Left ventricle myocardium superior (tissue), 1 donor: ENCODE results near the gene CBX5. TPM values are rescaled to one million over a fixed set of nuclear protein-coding genes. Genes with fewer than 3 reads are reported as not detected.
A peak's percentile ranks its signal among the peaks of the same experiment; 100 is the strongest.
"Not testable (repeated sequence)": the region's sequence is repeated elsewhere in the genome, so short reads cannot be mapped to it uniquely, and the experiment has no call there.

Experiments
- ATAC-seq: fragments of 200-7000 bp; cut with Tn5 transposase; one replicate; pipeline ENCODE4 v1.9.1; 2020; ENCODE audit warnings: mild to moderate bottlenecking, moderate library complexity
- DNase-seq: peaks from one replicate; pipeline ENCODE4 v3.0.0-alpha.2; 2020
- intact Hi-C: fragments of 100-400 bp; cut with micrococcal nuclease; formaldehyde crosslinking; loops from one replicate; pipeline ENCODE4 v1.11.0; 2022
- total RNA-seq: library from RNA; stranded (reverse); fragmentation: NEBNext Ultra II Directional; extraction: Animal tissue kit (Norgen Biotek cat#: 25700); gene quantifications from one replicate; pipeline ENCODE4 v1.2.1, GENCODE V29; 2021
- donor health status: DM: no; HTN: yes; CAD: no; lungs with severe emphysema.

The CBX5 gene
- total RNA-seq, 1 donor from 2014 or later: 48.0 TPM

DNA sequence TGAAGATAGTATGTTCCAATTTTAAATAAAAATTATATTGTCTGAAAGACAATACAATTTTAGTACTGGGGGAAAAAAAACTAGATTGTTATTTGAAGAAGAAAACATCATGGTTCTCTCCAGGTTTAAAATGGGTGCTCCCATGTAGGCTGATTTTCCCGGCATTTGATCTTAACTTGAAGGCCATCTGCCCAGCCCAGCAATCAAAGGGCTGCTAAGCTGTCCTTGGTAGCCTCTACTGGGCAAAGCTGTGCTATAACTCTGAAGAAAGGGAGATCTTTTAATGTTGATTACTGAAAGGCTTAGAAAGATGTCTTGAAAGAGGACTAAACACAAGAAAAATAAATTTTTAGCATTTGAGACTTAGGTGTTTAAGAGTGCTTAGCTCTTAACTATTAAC is 41.4 kb downstream of the CBX5 start:
- ATAC-seq: no peak
- intact Hi-C loops: no loop called here
- DNase-seq: no peak

DNA sequence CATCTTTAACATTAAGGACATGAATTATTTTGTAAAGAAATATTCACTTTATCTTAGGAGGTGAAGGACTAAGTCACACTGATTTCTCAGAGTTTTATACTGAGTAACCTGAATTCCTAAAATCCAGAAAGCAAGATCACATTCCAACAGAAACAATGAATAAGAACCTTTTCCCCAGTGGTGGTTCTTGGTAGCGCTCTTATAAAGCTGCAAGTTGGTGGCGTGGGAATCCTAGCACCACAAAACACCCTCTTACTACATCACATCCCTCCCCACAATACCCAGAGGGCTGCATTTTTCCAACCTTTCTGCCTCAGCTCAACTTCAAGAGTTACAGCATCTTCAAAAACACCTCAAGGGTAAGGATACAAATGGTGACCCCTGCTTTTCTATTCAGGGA is 47.1 kb downstream of the CBX5 start:
- no peak for DNase-seq
- no peak for ATAC-seq
- intact Hi-C loops: no loop called here

DNA sequence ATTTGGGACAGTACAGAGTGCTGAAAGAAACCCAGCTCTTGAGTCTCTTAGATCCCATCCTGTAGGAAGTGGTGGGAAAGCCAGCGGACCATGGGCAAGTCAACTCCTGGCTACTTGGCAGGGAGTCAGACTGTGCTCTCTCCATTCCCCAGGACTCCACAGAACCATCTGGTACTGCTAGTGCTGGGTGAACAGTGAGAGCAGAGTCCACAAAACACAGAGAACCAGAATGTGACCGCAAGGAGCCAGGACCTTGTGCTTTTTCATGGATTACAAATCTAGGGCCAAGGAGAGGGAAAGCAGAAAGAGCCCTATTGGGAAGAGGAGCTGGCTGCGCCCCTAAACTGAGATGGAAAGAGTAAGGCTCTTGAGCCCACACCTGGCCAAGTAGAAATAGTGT is 48.7 kb downstream of the CBX5 start:
- peak; percentile 8 for ATAC-seq
- intact Hi-C loops, DNase-seq: not testable (repeated sequence)

DNA sequence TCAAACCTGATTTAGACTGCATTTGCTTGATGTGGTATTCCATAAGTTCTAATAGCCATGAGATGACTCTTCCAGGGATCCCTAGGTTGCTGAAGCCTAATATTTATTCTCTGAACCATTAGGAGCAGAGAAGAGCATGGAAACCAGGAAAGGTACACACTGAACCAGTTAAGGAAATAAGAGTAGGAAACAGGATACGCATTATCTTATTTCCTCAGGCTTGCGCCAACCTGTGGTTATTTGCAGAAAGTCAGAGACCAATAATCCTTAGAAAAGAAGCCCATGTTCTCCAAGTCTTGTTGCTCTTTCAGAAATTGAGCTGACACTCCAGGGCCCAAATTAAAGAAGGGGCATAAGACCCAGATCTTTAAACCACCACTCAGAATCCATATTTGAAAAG is 49.4 kb downstream of the CBX5 start:
- no peak for DNase-seq
- no peak for ATAC-seq
- intact Hi-C loops: no loop called here

DNA sequence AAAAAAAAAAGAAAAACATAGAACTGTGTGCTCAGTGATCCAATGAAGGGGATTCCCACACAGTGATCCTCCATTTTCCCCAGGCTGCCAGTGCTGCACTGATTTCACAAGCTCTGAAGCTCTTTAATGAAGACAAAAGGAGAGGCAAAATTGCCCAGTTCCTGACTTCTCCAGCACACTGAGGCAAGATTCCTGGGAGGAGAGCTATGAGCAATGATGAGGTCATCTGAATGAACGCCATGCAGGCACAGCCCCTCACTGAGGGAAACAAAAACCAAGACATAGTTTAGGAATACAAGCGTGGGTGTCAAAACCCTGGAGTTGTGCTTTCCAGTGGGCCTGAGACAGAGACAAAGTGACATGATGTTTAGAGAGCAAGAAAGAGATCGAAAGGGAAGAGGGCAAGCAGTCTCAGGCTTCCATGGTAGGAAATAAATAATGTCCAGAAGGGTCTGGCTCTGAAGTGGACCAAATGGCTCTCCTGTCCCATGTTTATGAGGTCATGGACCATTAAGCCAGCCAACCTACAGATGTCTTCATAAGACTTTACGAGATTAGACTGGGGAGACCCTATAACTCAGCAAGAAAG is 50.2 kb downstream of the CBX5 start:
- no peak for DNase-seq
- intact Hi-C loops: no loop called here
- peak; percentile 87 for ATAC-seq

DNA sequence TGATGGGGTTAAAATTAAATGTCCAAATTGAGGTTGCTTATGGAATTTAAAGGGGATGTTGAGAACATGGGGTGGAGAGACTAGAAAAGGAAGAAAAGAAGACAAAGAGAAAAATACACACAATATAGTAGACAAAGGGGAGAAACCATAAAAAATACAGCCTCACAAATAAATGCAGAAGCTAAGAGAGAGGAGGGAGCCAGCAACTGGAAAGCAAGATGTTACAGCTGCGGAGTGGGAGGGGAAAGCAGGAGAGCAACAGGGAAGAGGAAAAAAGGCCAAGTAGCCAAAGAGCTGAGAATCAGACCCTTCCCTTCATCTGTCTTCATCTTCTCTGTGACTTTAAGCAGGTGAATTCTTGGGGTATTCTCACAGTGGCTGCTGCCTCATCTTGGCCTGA is 51.5 kb downstream of the CBX5 start:
- intact Hi-C loops: no loop called here
- DNase-seq (no peak), ATAC-seq (peak; percentile 45)

DNA sequence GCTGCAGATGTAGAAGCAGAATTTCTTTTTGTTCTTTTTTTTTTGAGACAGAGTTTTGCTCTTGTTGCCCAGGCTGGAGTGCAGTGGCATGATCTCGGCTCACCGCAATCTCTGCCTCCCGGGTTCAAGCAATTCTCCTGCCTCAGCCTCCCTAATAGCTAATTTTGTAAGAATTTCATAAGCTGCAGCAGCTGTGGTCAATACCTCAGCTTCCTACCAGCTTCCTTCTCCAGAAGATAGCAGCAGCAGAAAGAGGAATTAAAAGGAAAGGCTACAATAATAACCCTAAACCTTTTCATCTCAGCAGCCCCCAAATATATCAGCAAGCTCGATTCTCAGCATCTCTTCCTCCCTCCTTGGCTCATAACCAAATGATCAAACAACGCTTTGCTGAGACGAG is 52.0 kb downstream of the CBX5 start:
- DNase-seq, intact Hi-C loops, ATAC-seq: not testable (repeated sequence)

DNA sequence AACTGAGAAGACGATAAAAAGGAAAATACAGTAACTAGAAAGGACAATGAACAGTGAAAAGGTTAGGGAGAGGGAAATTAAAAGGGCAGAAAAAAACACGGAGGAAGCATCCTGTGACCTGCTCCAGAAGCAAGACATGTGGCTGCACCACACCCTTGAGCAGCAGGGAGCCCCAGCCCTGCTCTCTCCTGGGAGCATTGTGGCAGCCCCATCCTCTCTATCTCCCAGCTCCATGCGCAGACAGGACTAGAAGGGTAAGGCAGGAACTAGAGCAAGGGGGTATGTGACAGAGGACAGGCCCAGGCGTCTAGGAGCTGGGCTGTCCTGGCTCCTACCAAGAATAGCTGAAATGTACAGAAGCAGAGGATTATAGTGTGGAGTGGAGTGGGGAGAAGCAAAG is 52.5 kb downstream of the CBX5 start:
- intact Hi-C loops: no loop called here
- ATAC-seq: no peak
- no peak for DNase-seq

DNA sequence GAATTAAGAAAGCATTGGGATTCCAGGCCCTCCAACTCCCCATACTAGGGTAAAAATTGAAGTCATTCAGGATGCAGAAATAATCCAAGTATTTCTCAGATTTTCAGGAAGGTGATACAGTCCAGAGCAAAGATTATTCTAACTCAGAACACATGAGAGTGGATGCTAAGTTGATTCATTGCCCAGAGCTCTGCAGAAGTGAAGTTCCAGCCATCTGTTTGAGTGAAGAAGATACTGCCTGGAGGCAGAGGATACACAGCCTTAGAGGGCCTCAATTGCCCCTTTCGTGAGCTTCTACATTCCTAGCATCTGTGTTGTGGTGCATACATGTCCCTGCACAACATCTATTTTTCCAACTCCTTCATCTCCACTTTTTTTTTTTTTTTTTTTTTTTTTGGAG is 54.3 kb downstream of the CBX5 start:
- no peak for ATAC-seq
- intact Hi-C loops: no loop called here
- no peak for DNase-seq

DNA sequence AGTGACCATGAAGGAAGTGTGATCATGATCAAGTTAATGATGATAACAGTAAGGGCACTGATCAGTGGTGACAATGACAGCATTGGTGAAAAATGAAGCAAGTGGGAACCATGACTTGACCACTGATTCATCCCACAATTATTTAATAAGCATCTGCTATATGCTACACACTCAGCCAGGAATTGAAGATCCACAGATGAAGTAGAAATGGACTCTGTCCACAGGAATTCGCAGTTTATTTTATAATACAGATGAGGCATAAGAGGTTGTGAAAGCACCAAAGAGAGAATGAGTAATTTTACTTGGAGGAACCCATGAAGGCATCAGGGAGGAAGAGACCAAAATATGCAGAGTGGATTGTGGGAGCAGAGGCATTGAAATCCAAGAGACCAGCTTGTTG is 57.3 kb downstream of the CBX5 start:
- no peak for DNase-seq
- ATAC-seq: no peak
- intact Hi-C loops: no loop called here

DNA sequence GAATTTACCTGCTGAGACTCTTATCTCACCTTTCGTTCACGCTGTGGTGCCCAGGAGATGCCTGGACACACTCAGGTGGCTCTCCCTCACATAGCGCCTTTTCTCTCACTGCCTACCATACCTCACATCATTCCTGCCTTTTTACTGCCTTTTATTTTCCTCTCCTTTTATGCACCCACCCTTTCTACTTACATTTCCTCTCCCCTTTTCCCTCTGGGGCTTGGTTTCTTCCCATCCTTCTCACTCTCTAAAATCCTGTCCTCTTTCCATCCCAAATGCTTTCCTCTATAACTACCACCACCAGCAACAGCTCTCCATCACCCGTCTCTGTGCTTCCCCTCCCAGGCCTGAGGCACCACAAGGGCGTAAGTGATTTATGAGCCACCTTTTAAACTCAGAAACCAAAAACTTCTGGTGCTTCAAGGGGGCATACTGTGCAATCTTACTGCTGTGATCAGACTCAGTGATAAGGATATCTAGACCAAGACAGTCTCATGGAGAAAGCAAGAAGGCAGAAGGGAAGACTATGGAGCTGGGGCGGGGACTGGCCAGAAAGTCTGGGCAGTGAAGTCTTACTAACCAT is 58.4 kb downstream of the CBX5 start:
- intact Hi-C loops: no loop called here
- ATAC-seq (no peak), DNase-seq (no peak)

DNA sequence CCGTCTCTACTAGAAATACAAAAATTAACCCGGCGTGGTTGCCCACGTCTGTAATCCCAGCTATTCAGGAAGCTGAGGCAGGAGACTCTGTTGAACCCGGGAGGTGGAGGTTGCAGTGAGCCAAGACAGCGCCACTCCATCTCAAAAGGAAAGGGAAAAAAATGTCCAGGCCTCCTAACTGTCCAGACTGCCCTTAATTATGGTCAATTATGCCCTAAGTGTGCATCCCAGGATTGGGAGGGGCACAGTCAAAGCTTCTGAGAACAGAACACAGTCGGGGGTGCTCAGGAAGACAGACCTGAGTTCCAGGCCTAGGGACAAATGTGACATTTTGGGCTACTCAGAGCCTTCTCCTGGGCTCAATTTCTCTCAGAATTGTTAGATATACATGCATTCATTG is 59.4 kb downstream of the CBX5 start:
- intact Hi-C loops: no loop called here
- DNase-seq (no peak), ATAC-seq (no peak)

DNA sequence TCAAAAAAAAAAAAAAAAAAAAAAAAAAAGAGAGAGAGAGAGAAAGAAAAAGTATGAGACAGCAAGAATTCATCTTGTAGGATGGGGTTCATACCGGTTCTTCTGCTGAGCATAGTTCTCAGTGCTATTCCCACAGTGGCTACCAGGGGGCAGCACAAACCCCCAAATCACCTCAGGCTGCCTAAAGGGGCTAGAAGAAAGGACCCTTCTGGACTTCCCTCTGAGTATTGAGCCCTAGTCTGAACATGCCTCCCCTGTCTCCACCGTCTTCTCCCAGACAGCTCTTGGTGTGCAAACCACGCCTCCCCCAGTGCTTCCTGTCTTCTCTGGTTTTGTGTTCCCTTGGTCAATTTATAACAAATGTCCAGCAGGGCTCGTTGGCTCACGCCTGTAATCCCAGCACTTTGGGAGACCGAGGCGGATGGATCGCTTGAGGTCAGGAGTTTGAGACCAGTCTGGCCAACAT is 59.8 kb downstream of the CBX5 start:
- peak; percentile 61 for ATAC-seq
- DNase-seq: peak; percentile 69
- intact Hi-C loops: no loop called here

DNA sequence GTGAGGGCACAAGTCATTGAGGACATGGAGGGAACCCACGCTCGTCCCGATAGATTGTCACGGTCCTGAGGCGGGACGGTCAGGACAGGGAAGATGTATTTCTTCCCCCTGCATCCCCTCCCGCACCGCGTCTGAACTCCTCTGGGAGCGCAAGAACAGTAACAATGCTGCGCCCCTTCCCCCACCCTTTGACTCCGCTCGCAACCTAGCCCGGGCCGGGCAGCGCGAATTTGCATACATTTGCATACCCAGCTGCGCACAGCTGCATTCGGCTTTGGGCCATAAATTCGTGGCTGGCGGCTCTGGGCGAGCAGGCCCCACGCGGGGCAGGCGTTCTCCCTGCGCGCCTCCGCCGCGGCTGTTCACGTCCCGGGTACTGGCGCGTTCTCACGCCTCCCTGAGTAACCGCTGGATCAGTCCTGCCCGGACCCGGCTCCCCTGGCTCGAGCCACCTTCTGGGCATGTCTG is 62.1 kb downstream of the CBX5 start:
- intact Hi-C loops: loop anchor here (5.0 kb wide), 1 partner anchor 144 kb away; the partner anchor contains the start of gene GPR84
- peak; percentile 19 for ATAC-seq
- peak; percentile 55 for DNase-seq

DNA sequence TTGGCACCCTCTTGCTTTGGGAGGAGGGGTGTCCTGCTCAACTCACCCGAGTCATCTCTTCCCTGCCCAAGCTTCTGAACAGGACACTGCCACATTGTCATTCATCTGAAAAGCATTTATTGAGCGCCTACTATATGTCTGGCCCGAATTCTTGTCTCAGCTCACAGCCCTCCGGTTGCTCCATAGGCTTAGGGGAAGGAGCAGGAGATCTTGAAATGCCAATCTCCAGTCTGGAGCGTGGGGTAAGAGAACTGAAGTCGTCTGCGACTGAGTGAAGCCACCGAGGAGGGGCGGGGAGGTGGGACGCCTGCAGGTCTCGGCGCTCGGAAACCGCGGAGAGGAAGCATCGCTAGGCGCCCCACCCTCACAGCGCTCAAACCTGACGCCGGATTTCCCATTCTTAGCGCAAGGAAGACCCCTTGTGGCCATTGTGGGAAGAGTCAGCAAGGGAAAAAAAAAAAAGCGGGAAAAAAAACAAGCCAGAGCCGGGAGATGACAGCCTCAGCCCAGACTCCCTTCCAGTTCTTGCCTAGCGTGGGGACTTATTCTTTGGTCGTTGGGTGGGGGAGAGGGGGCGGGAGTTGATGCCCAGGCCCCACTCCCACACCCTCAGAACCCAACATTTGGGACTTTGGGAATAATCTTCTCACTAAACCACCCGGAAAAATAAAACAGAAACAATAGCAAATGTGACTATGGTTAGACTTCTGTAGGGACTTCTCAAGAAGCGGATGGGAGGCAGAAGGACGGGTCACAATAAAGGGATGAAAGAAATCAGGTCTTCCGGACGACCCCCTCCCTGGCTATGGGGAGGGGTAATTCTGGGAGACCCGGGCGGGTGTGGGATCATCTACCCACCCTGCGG is 62.9 kb downstream of the CBX5 start:
- DNase-seq: peak; percentile 79
- intact Hi-C loops: loop anchor here (5.0 kb wide), 1 partner anchor 145 kb away; the partner anchor contains the start of gene GPR84
- ATAC-seq: peak; percentile 61

DNA sequence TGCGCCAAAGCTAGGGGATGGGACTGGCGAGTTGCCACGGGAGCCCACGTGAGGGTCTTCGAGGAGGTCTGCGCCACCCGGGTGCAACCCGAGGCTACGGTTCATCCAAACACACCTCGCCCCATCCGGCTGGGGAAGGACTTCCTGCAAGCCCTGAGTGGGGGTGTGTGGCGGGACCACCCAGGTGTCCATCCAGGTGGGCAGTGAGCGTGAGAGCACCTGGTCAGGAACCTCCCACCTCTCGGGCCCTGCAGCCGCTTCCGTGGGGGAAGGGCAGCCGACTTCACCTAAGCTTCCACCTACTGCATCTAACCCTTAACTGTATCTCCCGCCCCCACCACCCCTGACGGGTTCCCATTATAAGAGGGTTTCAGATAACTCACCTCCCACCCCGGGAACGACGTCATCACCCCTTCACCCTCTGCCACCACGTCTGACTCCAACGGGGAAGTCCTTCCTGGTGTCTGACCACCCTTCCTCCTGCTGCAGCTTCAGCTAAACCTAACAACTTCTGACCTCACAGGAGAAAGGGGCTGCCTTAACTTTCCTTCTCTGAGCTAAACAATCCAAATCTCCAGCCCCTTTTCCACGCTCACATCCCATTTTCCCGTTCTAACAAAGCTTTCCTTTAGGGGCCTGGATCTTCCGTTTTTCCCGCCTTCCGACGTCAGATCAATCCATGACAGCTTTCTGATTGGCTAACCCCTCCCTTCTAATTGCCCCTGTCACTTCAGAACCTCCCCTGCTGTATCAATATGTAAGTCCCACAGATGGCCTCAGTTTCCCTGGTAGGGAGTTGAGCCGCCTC is 63.7 kb downstream of the CBX5 start:
- DNase-seq (peak; percentile 48), ATAC-seq (no peak)
- intact Hi-C loops: loop anchor here (5.0 kb wide), 1 partner anchor 146 kb away; the partner anchor contains the start of gene GPR84

DNA sequence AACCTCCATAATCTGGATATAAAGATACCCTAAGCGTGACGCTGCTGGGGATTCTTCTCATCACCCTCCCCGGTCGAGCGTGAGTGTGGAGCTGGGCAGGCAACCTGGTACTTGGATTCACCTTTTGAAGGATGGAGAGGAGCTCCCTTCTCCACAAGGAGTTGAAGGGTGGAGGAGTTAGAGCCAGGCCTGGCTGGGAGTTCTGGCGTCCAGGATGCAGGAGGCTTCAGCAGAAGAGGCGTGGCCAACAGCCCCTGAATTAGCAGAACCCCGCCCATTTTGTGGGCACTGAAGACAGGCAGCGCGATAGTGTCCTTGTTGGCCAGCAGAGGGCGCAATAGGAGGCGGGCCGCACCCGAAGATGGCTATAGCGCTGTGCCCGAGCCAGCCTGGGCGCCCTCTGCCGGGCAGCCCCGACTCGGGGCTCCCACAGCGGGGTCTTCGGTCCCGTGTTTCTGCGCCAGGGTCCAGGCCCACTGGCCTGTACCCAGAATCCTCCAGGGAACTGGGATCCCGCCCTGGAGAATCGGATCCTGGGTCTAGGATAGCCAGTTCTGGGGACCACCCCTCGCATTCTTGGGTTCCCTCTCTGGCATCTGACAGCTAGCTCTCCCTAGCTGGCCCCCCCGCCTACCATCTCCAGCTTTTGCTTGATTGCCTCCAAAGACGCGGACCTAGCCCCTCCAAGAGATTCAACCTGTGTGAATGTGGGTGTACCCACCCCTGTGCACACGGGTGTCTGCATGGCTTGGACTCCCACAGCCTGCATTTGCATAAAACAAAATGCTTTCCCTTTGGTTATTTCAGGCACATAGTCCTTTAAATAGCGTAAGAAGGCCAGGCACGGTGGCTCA is 65.1 kb downstream of the CBX5 start:
- ATAC-seq (peak; percentile 87), DNase-seq (peak; percentile 86)
- intact Hi-C loops: loop anchor here (5.0 kb wide), 1 partner anchor 148 kb away; the partner anchor contains the start of gene GPR84

DNA sequence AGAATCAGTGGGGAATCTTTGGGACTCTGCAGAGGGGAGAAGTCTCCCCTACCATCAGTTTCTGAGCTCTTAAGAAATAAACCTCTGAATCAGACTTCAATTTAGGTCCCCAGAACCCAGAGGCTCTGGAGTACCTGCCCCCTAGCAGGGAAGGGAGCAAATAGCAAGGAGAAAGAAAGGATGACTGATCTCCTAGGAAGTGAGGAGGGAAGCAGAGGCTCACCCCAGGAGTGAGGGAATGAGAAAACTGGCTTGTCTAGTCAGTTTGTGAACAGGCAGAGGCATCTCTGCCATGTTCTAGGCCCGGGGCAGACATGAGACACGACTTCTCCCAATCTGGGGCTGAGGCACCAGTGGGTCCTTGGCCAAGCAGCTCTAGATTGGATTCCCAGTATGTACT is 66.8 kb downstream of the CBX5 start:
- ATAC-seq: no peak
- intact Hi-C loops: no loop called here

More for the DNA sequence above, 66.8 kb downstream of the CBX5 start:
- DNase-seq: no peak
